Neuronal stem cell (in vitro differentiated cells): Measurements from ENCODE around the gene ARMC10.
"Not testable (repeated sequence)": the region's sequence is repeated elsewhere in the genome, so short reads cannot be mapped to it uniquely, and the experiment has no call there.

ENCODE experiments used
- DNase-seq: peaks from one replicate; pipeline ENCODE4 v3.0.0-alpha.2; 2013; ENCODE audit warnings: low spot score
- H2AFZ ChIP-seq: one replicate; pipeline ENCODE4 v1.6.1; 2013; ENCODE audit warnings: mild to moderate bottlenecking, low read length, inconsistent platforms
- H2AK5ac ChIP-seq: 2 replicates; pipeline ENCODE4 v1.6.1; 2013; ENCODE audit warnings: low read depth, mild to moderate bottlenecking, inconsistent platforms, low read length, moderate library complexity, mixed read lengths
- H2BK120ac ChIP-seq: 2 replicates; pipeline ENCODE4 v1.6.1; 2013; ENCODE audit warnings: low read depth, mild to moderate bottlenecking, inconsistent platforms, low read length, moderate library complexity, mixed read lengths
- H2BK12ac ChIP-seq: one replicate; pipeline ENCODE4 v1.6.1; 2013; ENCODE audit warnings: low read length, inconsistent platforms
- H2BK15ac ChIP-seq: 2 replicates; pipeline ENCODE4 v1.6.1; 2013; ENCODE audit warnings: mild to moderate bottlenecking, low read length, inconsistent platforms, mixed read lengths
- H2BK5ac ChIP-seq: one replicate; pipeline ENCODE4 v1.6.1; 2013; ENCODE audit warnings: inconsistent platforms, mild to moderate bottlenecking, low read length, moderate library complexity
- H3K14ac ChIP-seq: one replicate; pipeline ENCODE4 v1.6.1; 2013; ENCODE audit warnings: low read length, inconsistent platforms
- H3K18ac ChIP-seq: 2 replicates; pipeline ENCODE4 v1.6.1; 2013; ENCODE audit warnings: low read length, inconsistent platforms
- H3K23ac ChIP-seq: 2 replicates; pipeline ENCODE4 v1.6.1; 2013; ENCODE audit warnings: low read depth, mild to moderate bottlenecking, mixed read lengths, low read length, inconsistent platforms; ENCODE audit not compliant: poor library complexity
- H3K27ac ChIP-seq: replicated peaks from 3 replicates; pipeline ENCODE4 v1.5.1; 2013; ENCODE audit warnings: low read length, inconsistent platforms
- H3K27me3 ChIP-seq, 3 experiments: 2 replicates each; pipeline ENCODE4 v1.6.1; 2013; ENCODE audit warnings: low read length in 3 of 3, mild to moderate bottlenecking in 2 of 3, inconsistent platforms in 1 of 3, low read depth in 1 of 3, mixed read lengths in 1 of 3, moderate library complexity in 1 of 3; ENCODE audit not compliant: control insufficient read depth in 3 of 3, insufficient read depth in 3 of 3
- H3K36me3 ChIP-seq, 2 donors: replicated peaks in 1 of 2; 2 replicates each; pipeline ENCODE4 v1.6.1; 2013; ENCODE audit warnings: low read length in 2 of 2; ENCODE audit not compliant: control insufficient read depth in 2 of 2, insufficient read depth in 2 of 2
- H3K4ac ChIP-seq: 2 replicates; pipeline ENCODE4 v1.6.1; 2013; ENCODE audit warnings: inconsistent platforms, mild to moderate bottlenecking, low read length, moderate library complexity
- H3K4me1 ChIP-seq, 2 donors: 1 replicate in 1 of 2; 2 replicates in 1 of 2; pipeline ENCODE4 v1.6.1; 2013; ENCODE audit warnings: low read length in 2 of 2, low read depth in 1 of 2; ENCODE audit not compliant: control insufficient read depth in 2 of 2, insufficient read depth in 1 of 2
- H3K4me2 ChIP-seq: one replicate; pipeline ENCODE4 v1.6.1; 2013; ENCODE audit warnings: mild to moderate bottlenecking, low read length, inconsistent platforms; ENCODE audit not compliant: insufficient read depth, poor library complexity, severe bottlenecking
- H3K4me3 ChIP-seq, 2 donors: 2 replicates each; pipeline ENCODE4 v1.5.1; 2013; ENCODE audit warnings: low read length in 2 of 2, mild to moderate bottlenecking in 2 of 2, inconsistent platforms in 1 of 2, moderate library complexity in 1 of 2
- H3K79me1 ChIP-seq: one replicate; pipeline ENCODE4 v1.6.1; 2013; ENCODE audit warnings: low read depth, mild to moderate bottlenecking, inconsistent platforms, low read length, moderate library complexity
- H3K9ac ChIP-seq: one replicate; pipeline ENCODE4 v1.6.1; 2013; ENCODE audit warnings: mild to moderate bottlenecking, low read depth, low read length, inconsistent platforms; ENCODE audit not compliant: poor library complexity
- H3K9me3 ChIP-seq, 2 donors: replicated peaks in 1 of 2; 2 replicates each; pipeline versions ENCODE3 to v1.6.1; 2013; ENCODE audit warnings: low read length in 2 of 2, mild to moderate bottlenecking in 2 of 2, inconsistent platforms in 1 of 2, low read depth in 1 of 2, mixed read lengths in 1 of 2, moderate library complexity in 1 of 2; ENCODE audit not compliant: control insufficient read depth in 2 of 2, insufficient read depth in 1 of 2
- H4K8ac ChIP-seq: one replicate; pipeline ENCODE4 v1.6.1; 2013; ENCODE audit warnings: low read depth, mild to moderate bottlenecking, inconsistent platforms, low read length, moderate library complexity
- H4K91ac ChIP-seq: one replicate; pipeline ENCODE4 v1.6.1; 2013; ENCODE audit warnings: low read length, low read depth, mild to moderate bottlenecking, inconsistent platforms; ENCODE audit not compliant: poor library complexity
- WGBS, 2 donors: extraction: QIAGEN DNeasy Blood & Tissue Kit; methylation state at CpG; one replicate each; pipeline ENCODE4 v1.1.7; 2013; ENCODE audit warnings: missing lambda C conversion rate in 2 of 2, mixed read lengths in 1 of 2; ENCODE audit not compliant: insufficient read length in 2 of 2, insufficient replicate concordance in 1 of 2; ENCODE audit errors: extremely low coverage in 2 of 2; 5-methylcytosine and 5-hydroxymethylcytosine counted together

ARMC10 gene

GRCh38 chr7:103144754-103145153 lies 69.8 kb downstream of the ARMC10 start:
- not testable (repeated sequence) for H2BK120ac ChIP-seq, H3K4me2 ChIP-seq, H4K8ac ChIP-seq, H3K27me3 ChIP-seq, H4K91ac ChIP-seq, H3K18ac ChIP-seq, H2BK12ac ChIP-seq, H2BK15ac ChIP-seq, H3K4me1 ChIP-seq, H3K79me1 ChIP-seq, H3K14ac ChIP-seq, H3K9me3 ChIP-seq, H3K9ac ChIP-seq, H3K23ac ChIP-seq, H2BK5ac ChIP-seq, H2AFZ ChIP-seq, DNase-seq, H2AK5ac ChIP-seq, H3K4ac ChIP-seq, H3K36me3 ChIP-seq, H3K4me3 ChIP-seq, H3K27ac ChIP-seq
- WGBS, 2 donors, result 100% methylated on average over 1 of the region's 2 CpGs; no CpG with 5 or more reads in 1 of the 2 donors

GRCh38 chr7:103148131-103148993 lies 73.4 kb downstream of the ARMC10 start:
- no peak overlapping the region for H2BK12ac ChIP-seq
- no peaks in the 10 kb centered on the region for H3K27me3 ChIP-seq
- no peak overlapping the region for H2AK5ac ChIP-seq
- H3K9ac ChIP-seq, result peak overlapping the region; percentile 83
- H2AFZ ChIP-seq, result peak overlapping the region; percentile 96
- H3K27ac ChIP-seq, result peak overlapping the region; percentile 97
- peak overlapping the region; percentile 29 for H3K23ac ChIP-seq
- no peaks in the 10 kb centered on the region for H3K79me1 ChIP-seq
- peak overlapping the region; percentile 76 for H2BK5ac ChIP-seq
- no peak overlapping the region for H2BK120ac ChIP-seq
- no CpG with 5 or more reads among the region's 13 CpGs for WGBS, 2 donors
- H3K4me3 ChIP-seq, result peak overlapping the region; percentile 59 to 88
- H3K36me3 ChIP-seq, result peaks cover 0 to 2% of the 10 kb centered on the region in 2 donors
- no peak overlapping the region for H4K91ac ChIP-seq
- no peaks in the 10 kb centered on the region for H3K9me3 ChIP-seq
- peaks cover 4 to 7% of the 10 kb centered on the region in 2 donors for H3K4me1 ChIP-seq
- H3K14ac ChIP-seq, result no peak overlapping the region
- H3K18ac ChIP-seq, result peak overlapping the region; percentile 99
- H2BK15ac ChIP-seq, result no peak overlapping the region
- no peak overlapping the region for H4K8ac ChIP-seq
- H3K4ac ChIP-seq, result no peak overlapping the region
- peak overlapping the region; percentile 56 for H3K4me2 ChIP-seq
- DNase-seq, result no peak
